GM23338 (cell line): ENCODE measurements around the gene HEXD. TPM values are rescaled to one million over a fixed set of nuclear protein-coding genes. Genes with fewer than 3 reads are reported as not detected.
A peak's percentile ranks its signal among the peaks of the same experiment; 100 is the strongest.

Experiments
- ATAC-seq: fragments of 200-7000 bp; cut with Tn5 transposase; 3 replicates; pipeline ENCODE4 v1.9.1; 2020
- DNase-seq: peaks from one replicate; pipeline ENCODE4 v3.0.0-alpha.2; 2015; ENCODE audit warnings: low spot score
- H2AFZ ChIP-seq: fragments of 200-600 bp; sonication (generic); 2 replicates; pipeline ENCODE4 v1.8.0; 2016; ENCODE audit warnings: antibody characterized with exemption, mild to moderate bottlenecking, moderate library complexity
- H3F3A ChIP-seq: fragments of 200-600 bp; sonication (generic); replicated peaks from 2 replicates; pipeline ENCODE4 v1.8.0; 2017; ENCODE audit warnings: antibody characterized with exemption, mixed run types, low read depth
- H3K27ac ChIP-seq: fragments of 200-600 bp; sonication (generic); 2 replicates; pipeline ENCODE4 v1.6.1; 2016; ENCODE audit warnings: low read depth
- H3K27me3 ChIP-seq: fragments of 200-600 bp; sonication (generic); 2 replicates; pipeline ENCODE4 v1.8.0; 2016; ENCODE audit warnings: mild to moderate bottlenecking, mixed run types, moderate library complexity; ENCODE audit not compliant: insufficient read depth
- H3K36me3 ChIP-seq: fragments of 200-600 bp; sonication (generic); 2 replicates; pipeline ENCODE4 v1.8.0; 2016; ENCODE audit warnings: mild to moderate bottlenecking; ENCODE audit not compliant: insufficient read depth
- H3K4me1 ChIP-seq: fragments of 200-600 bp; sonication (generic); 2 replicates; pipeline ENCODE4 v1.8.0; 2016; ENCODE audit warnings: mild to moderate bottlenecking, moderate library complexity; ENCODE audit not compliant: insufficient read depth
- H3K4me2 ChIP-seq: fragments of 200-600 bp; sonication (generic); 2 replicates; pipeline ENCODE4 v1.7.1; 2017; ENCODE audit warnings: mixed run types
- H3K4me3 ChIP-seq: fragments of 200-600 bp; sonication (generic); 2 replicates; pipeline ENCODE4 v1.6.1; 2016; ENCODE audit warnings: mixed run types
- H3K79me2 ChIP-seq: fragments of 200-600 bp; sonication (generic); replicated peaks from 2 replicates; pipeline ENCODE4 v1.8.0; 2017; ENCODE audit warnings: mild to moderate bottlenecking; ENCODE audit not compliant: insufficient read depth
- H3K9me2 ChIP-seq: fragments of 200-600 bp; sonication (generic); 2 replicates; pipeline ENCODE4 v1.8.0; 2017; ENCODE audit not compliant: insufficient read depth
- H4K20me1 ChIP-seq: fragments of 200-600 bp; sonication (generic); replicated peaks from 2 replicates; pipeline ENCODE4 v1.8.0; 2017; ENCODE audit warnings: mild to moderate bottlenecking; ENCODE audit not compliant: insufficient read depth
- H3K27ac Mint-ChIP-seq: 2 replicates; pipeline ENCODE4 v1.8.0; 2020; ENCODE audit warnings: inconsistent platforms, mild to moderate bottlenecking, moderate library complexity, mixed read lengths
- H3K27me3 Mint-ChIP-seq: 3 replicates; pipeline ENCODE4 v1.8.0; 2022; ENCODE audit warnings: low read depth, mild to moderate bottlenecking, moderate library complexity, mixed read lengths, inconsistent platforms; ENCODE audit not compliant: insufficient read depth, poor library complexity
- H3K36me3 Mint-ChIP-seq: 3 replicates; pipeline ENCODE4 v1.8.0; 2021; ENCODE audit warnings: low read depth, mild to moderate bottlenecking, inconsistent platforms, moderate library complexity, mixed read lengths
- H3K4me1 Mint-ChIP-seq: 3 replicates; pipeline ENCODE4 v1.8.0; 2020; ENCODE audit warnings: mild to moderate bottlenecking, inconsistent platforms, mixed read lengths
- H3K4me3 Mint-ChIP-seq: 3 replicates; pipeline ENCODE4 v1.8.0; 2021; ENCODE audit warnings: moderate library complexity, mild to moderate bottlenecking, inconsistent platforms, mixed read lengths
- H3K9me3 Mint-ChIP-seq: 3 replicates; pipeline ENCODE4 v1.8.0; 2020; ENCODE audit warnings: moderate library complexity, mild to moderate bottlenecking, inconsistent platforms, mixed read lengths
- CREB1 ChIP-seq: fragments of 250-450 bp; sonication (Bioruptor Pico); IDR thresholded peaks from 2 replicates; pipeline ENCODE4 v1.5.0; 2020; ENCODE audit warnings: low read depth, mild to moderate bottlenecking, moderate library complexity
- ETS1 ChIP-seq: IDR thresholded peaks from 2 replicates; pipeline ENCODE4 v1.6.1; 2016; ENCODE audit warnings: antibody characterized with exemption
- EZH2 ChIP-seq: fragments of 200-600 bp; sonication (generic); IDR thresholded peaks from one replicate; pipeline ENCODE4 v1.8.0; 2017; ENCODE audit warnings: antibody characterized with exemption, mild to moderate bottlenecking, low read depth; ENCODE audit not compliant: unreplicated experiment
- EZH2phosphoT487 ChIP-seq: fragments of 200-600 bp; sonication (generic); IDR thresholded peaks from one replicate; pipeline ENCODE4 v1.8.1; 2018; ENCODE audit warnings: antibody characterized with exemption; ENCODE audit not compliant: unreplicated experiment
- JUNB ChIP-seq: IDR thresholded peaks from one replicate; pipeline ENCODE4 v1.6.1; 2016; ENCODE audit warnings: antibody characterized with exemption; ENCODE audit not compliant: unreplicated experiment
- NANOG ChIP-seq: IDR thresholded peaks from 2 replicates; pipeline ENCODE4 v1.6.1; 2016; ENCODE audit warnings: antibody characterized with exemption, borderline replicate concordance
- POLR2AphosphoS5 ChIP-seq: IDR thresholded peaks from 2 replicates; pipeline ENCODE4 v1.6.1; 2016; ENCODE audit warnings: antibody characterized with exemption, low read depth
- STAT1 ChIP-seq: IDR thresholded peaks from one replicate; pipeline ENCODE4 v1.6.1; 2016; ENCODE audit warnings: antibody characterized with exemption; ENCODE audit not compliant: unreplicated experiment
- ZNF114 ChIP-seq: fragments of 250-450 bp; sonication (Bioruptor Pico); IDR thresholded peaks from 2 replicates; pipeline ENCODE4 v1.5.0; 2020; ENCODE audit warnings: mild to moderate bottlenecking, moderate library complexity
- ZNF331 ChIP-seq: fragments of 250-450 bp; sonication (Bioruptor Pico); IDR thresholded peaks from 2 replicates; pipeline ENCODE4 v1.5.0; 2020; ENCODE audit warnings: low read depth, mild to moderate bottlenecking, moderate library complexity
- polyA plus RNA-seq: library from polyadenylated mRNA; unstranded; fragments of >200 nt; fragmentation: Nextera tagmentation; extraction: Ambion mirVana; gene quantifications from 2 replicates; pipeline ENCODE4 v1.2.1, GENCODE V29; 2016
- total RNA-seq: library from RNA; depleted of rRNA; stranded (reverse); fragments of >200 nt; shearing (Covaris generic); gene quantifications from 2 replicates; pipeline ENCODE4 v1.2.3, GENCODE V29; 2014
- TF ChIP-seq, protein P1 (sequence below): IDR thresholded peaks from one replicate; pipeline ENCODE4 v1.6.1; 2018; ENCODE audit warnings: antibody characterized with exemption; ENCODE audit not compliant: unreplicated experiment

HEXD gene
- total and polyA plus RNA-seq, 2 experiments from 2014 or later: 11.9 to 31.1 TPM

- no peak overlapping the region for H3K4me3 Mint-ChIP-seq
- Histone ChIP-seq H3K4me3 (no peak overlapping the region), H3K4me1 (peaks cover 5% of the 10 kb centered on the region), H3F3A (0 out of 2 replicates have a peak, but pooled peaks cover 3% of the 10 kb centered on the region), H3K36me3 (no peaks in the 10 kb centered on the region), H4K20me1 (no peaks in the 10 kb centered on the region; the same call in 1 of the 2 replicates), H3K27me3 (no peaks in the 10 kb centered on the region), H3K27ac (no peak overlapping the region), H3K79me2 (no peaks in the 10 kb centered on the region), H2AFZ (no peak overlapping the region), H3K9me2 (no peaks in the 10 kb centered on the region), H3K4me2 (no peak overlapping the region; the same call in 1 of the 2 replicates)
- peaks cover 15% of the 10 kb centered on the region for H3K4me1 Mint-ChIP-seq
- DNase-seq (peak; percentile 50), ATAC-seq (peak; percentile 17)
- peaks cover 15% of the 10 kb centered on the region for H3K36me3 Mint-ChIP-seq
- H3K9me3 Mint-ChIP-seq: no peaks in the 10 kb centered on the region
- 0 out of 2 replicates have a peak overlapping the region, but pooled peaks have one; percentile 51 for H3K27ac Mint-ChIP-seq
- H3K27me3 Mint-ChIP-seq: peaks cover 15% of the 10 kb centered on the region
- TF ChIP-seq POLR2AphosphoS5: no peak
- TF ChIP-seq EZH2: no peak
These were observed 23.0 kb downstream of the HEXD start for GRCh38 chr17:82440991-82441627.

GRCh38 chr17:82441691-82442487, 23.7 kb downstream of the HEXD start:
- no peaks in the 10 kb centered on the region for H3K36me3 ChIP-seq
- H3K27ac ChIP-seq: no peak overlapping the region
- peaks cover 15% of the 10 kb centered on the region for H3K4me1 Mint-ChIP-seq
- no peaks in the 10 kb centered on the region for H3K9me2 ChIP-seq
- H3K4me1 ChIP-seq: peaks cover 5% of the 10 kb centered on the region
- H2AFZ ChIP-seq: no peak overlapping the region
- H3K27me3 Mint-ChIP-seq: peaks cover 15% of the 10 kb centered on the region
- H3K4me3 ChIP-seq: no peak overlapping the region
- H3K9me3 Mint-ChIP-seq: no peaks in the 10 kb centered on the region
- peaks cover 3% of the 10 kb centered on the region; the same call in 1 of the 2 replicates for H3F3A ChIP-seq
- no peak overlapping the region for H3K4me2 ChIP-seq
- no peaks in the 10 kb centered on the region for H3K27me3 ChIP-seq
- DNase-seq (no peak), ATAC-seq (peak; percentile 9; the same call in 2 of the 3 replicates)
- no peak overlapping the region for H3K4me3 Mint-ChIP-seq
- no peaks in the 10 kb centered on the region for H3K79me2 ChIP-seq
- H4K20me1 ChIP-seq: no peaks in the 10 kb centered on the region; the same call in 1 of the 2 replicates
- H3K27ac Mint-ChIP-seq: no peak overlapping the region; the same call in 1 of the 2 replicates
- H3K36me3 Mint-ChIP-seq: peaks cover 17% of the 10 kb centered on the region
- TF ChIP-seq, protein P1, sequence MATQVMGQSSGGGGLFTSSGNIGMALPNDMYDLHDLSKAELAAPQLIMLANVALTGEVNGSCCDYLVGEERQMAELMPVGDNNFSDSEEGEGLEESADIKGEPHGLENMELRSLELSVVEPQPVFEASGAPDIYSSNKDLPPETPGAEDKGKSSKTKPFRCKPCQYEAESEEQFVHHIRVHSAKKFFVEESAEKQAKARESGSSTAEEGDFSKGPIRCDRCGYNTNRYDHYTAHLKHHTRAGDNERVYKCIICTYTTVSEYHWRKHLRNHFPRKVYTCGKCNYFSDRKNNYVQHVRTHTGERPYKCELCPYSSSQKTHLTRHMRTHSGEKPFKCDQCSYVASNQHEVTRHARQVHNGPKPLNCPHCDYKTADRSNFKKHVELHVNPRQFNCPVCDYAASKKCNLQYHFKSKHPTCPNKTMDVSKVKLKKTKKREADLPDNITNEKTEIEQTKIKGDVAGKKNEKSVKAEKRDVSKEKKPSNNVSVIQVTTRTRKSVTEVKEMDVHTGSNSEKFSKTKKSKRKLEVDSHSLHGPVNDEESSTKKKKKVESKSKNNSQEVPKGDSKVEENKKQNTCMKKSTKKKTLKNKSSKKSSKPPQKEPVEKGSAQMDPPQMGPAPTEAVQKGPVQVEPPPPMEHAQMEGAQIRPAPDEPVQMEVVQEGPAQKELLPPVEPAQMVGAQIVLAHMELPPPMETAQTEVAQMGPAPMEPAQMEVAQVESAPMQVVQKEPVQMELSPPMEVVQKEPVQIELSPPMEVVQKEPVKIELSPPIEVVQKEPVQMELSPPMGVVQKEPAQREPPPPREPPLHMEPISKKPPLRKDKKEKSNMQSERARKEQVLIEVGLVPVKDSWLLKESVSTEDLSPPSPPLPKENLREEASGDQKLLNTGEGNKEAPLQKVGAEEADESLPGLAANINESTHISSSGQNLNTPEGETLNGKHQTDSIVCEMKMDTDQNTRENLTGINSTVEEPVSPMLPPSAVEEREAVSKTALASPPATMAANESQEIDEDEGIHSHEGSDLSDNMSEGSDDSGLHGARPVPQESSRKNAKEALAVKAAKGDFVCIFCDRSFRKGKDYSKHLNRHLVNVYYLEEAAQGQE: no peak
- TF ChIP-seq STAT1 (no peak), CREB1 (no peak), ZNF114 (CRISPR knock-in tag) (no peak), EZH2phosphoT487 (no peak), JUNB (no peak), ZNF331 (CRISPR knock-in tag) (no peak), ETS1 (no peak), EZH2 (no peak), NANOG (no peak)
